Measurements from ENCODE around the gene PXK. TPM values are rescaled to one million over a fixed set of nuclear protein-coding genes. Genes with fewer than 3 reads are reported as not detected.

Gene PXK
- total RNA-seq, 2 donors from 2014 or later, result 16.0 to 22.0 TPM

DNA sequence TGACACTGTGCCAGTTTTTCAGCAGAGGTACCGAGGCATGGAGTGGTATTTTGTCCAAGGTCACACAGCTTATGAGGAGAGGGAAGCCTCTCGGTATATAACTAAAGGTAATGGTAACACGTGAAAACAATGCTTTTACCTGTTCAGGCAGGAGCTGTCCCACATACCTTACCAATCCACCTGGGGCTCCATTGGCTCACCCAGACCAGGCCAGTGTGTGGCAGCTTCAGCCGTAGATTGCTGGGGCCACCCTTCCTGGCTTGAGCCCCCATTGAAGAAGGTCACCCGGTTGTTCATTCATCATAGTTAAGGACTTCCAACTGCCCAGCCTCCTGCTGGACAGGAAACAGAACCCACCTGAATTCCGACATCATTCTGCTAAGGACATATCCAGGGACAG, 35.8 kb upstream of the PXK start:
- no peak overlapping the region for H3K27ac ChIP-seq (ENCODE audit: low read depth, low read length)
- no peak for DNase-seq
- H3K9ac ChIP-seq (ENCODE audit: extremely low read depth, low read length, poor library complexity, severe bottlenecking), result no peak overlapping the region
- H3K36me3 Mint-ChIP-seq (ENCODE audit: low read depth), result peaks cover 20% of the 10 kb centered on the region
- no peaks in the 10 kb centered on the region for H3K4me1 ChIP-seq (ENCODE audit: control insufficient read depth, insufficient read depth, low read length)
- H3K4me1 Mint-ChIP-seq, result peaks cover 3% of the 10 kb centered on the region
- no peaks in the 10 kb centered on the region for H3K27me3 ChIP-seq (ENCODE audit: control insufficient read depth, insufficient read depth, low read length, poor library complexity, severe bottlenecking)
- no peaks in the 10 kb centered on the region for H3K36me3 ChIP-seq (ENCODE audit: control insufficient read depth, insufficient read depth, low read length)
- peaks cover 9% of the 10 kb centered on the region for H3K27me3 Mint-ChIP-seq (ENCODE audit: insufficient read depth)
- 91% methylated on average over 5 to 6 of the region's 6 CpGs for WGBS, 2 experiments (ENCODE audit: insufficient coverage in 1 of 2, insufficient read length in 1 of 2)
- H3K27ac Mint-ChIP-seq, result no peak overlapping the region
- H3K4me3 Mint-ChIP-seq, result no peak overlapping the region
- H3K9me3 ChIP-seq (ENCODE audit: control insufficient read depth, low read length), result no peaks in the 10 kb centered on the region
- H3K4me3 ChIP-seq (ENCODE audit: low read length), result no peak overlapping the region
- peaks cover 7% of the 10 kb centered on the region for H3K9me3 Mint-ChIP-seq
- TF ChIP-seq, protein P1, sequence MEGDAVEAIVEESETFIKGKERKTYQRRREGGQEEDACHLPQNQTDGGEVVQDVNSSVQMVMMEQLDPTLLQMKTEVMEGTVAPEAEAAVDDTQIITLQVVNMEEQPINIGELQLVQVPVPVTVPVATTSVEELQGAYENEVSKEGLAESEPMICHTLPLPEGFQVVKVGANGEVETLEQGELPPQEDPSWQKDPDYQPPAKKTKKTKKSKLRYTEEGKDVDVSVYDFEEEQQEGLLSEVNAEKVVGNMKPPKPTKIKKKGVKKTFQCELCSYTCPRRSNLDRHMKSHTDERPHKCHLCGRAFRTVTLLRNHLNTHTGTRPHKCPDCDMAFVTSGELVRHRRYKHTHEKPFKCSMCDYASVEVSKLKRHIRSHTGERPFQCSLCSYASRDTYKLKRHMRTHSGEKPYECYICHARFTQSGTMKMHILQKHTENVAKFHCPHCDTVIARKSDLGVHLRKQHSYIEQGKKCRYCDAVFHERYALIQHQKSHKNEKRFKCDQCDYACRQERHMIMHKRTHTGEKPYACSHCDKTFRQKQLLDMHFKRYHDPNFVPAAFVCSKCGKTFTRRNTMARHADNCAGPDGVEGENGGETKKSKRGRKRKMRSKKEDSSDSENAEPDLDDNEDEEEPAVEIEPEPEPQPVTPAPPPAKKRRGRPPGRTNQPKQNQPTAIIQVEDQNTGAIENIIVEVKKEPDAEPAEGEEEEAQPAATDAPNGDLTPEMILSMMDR (conservative IDR thresholded peaks at IDR 0.05), result no peak

DNA sequence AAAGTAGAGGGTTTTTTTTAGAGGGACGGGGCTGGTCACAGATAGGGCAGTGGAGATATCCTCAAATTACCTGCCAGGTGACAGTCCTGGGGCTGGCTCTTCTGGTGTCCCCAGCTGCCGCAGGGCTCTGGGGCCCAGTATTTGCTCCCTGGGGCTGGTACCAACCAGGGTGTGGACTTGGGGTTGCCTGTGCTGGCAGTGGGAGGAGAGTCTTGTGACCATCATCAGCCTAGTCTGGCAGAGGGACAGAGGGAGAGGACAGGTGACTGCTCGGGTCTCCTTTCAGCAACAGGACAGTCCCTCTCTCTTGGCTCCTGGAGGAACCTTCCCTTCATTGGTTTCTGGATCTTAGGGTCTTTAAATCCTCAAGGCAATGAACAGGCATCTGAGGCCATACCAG, 34.5 kb upstream of the PXK start:
- peaks cover 3% of the 10 kb centered on the region for H3K4me1 Mint-ChIP-seq
- H3K27me3 Mint-ChIP-seq (ENCODE audit: insufficient read depth), result peaks cover 18% of the 10 kb centered on the region
- no peak overlapping the region for H3K27ac ChIP-seq (ENCODE audit: low read depth, low read length)
- H3K9ac ChIP-seq (ENCODE audit: extremely low read depth, low read length, poor library complexity, severe bottlenecking), result no peak overlapping the region
- peak; percentile 43 for DNase-seq
- H3K36me3 Mint-ChIP-seq (ENCODE audit: low read depth), result peaks cover 10% of the 10 kb centered on the region
- no peak overlapping the region for H3K4me3 Mint-ChIP-seq
- no peaks in the 10 kb centered on the region for H3K36me3 ChIP-seq (ENCODE audit: control insufficient read depth, insufficient read depth, low read length)
- no peak overlapping the region for H3K27ac Mint-ChIP-seq
- H3K9me3 Mint-ChIP-seq, result peaks cover 2% of the 10 kb centered on the region
- H3K27me3 ChIP-seq (ENCODE audit: control insufficient read depth, insufficient read depth, low read length, poor library complexity, severe bottlenecking), result peaks cover 11% of the 10 kb centered on the region
- 56 to 77% methylated on average over 1 to 3 of the region's 3 CpGs for WGBS, 2 experiments (ENCODE audit: insufficient coverage in 1 of 2, insufficient read length in 1 of 2)
- TF ChIP-seq, protein P1 (conservative IDR thresholded peaks at IDR 0.05), result no peak
- no peaks in the 10 kb centered on the region for H3K9me3 ChIP-seq (ENCODE audit: control insufficient read depth, low read length)
- no peak overlapping the region for H3K4me3 ChIP-seq (ENCODE audit: low read length)
- H3K4me1 ChIP-seq (ENCODE audit: control insufficient read depth, insufficient read depth, low read length), result no peaks in the 10 kb centered on the region

DNA sequence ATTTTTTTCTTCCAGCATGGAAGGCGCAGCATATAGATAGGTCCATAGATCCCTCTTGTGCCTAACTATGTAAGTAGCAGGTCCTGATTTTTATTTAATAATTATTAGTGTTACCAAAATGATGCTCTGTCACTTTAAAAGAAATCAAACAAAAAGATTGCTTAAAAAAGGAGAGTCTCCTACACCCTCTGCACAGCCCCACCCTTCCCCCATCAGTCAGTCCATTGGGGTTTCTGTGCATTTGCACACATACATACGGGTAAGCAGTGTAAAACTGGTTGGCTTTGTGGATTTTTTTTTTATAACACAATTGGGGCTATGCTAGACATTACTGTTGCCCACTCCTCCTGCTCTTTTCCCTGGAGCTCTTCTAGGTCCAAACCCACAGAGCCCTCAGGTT, 33.6 kb upstream of the PXK start:
- Mint-ChIP-seq H3K36me3 (ENCODE audit: low read depth) (peaks cover 1% of the 10 kb centered on the region), H3K27me3 (ENCODE audit: insufficient read depth) (peaks cover 21% of the 10 kb centered on the region), H3K9me3 (peaks cover under 1% of the 10 kb centered on the region), H3K4me1 (peaks cover 3% of the 10 kb centered on the region), H3K4me3 (no peak overlapping the region), H3K27ac (no peak overlapping the region)
- Histone ChIP-seq H3K4me1 (ENCODE audit: control insufficient read depth, insufficient read depth, low read length) (no peaks in the 10 kb centered on the region), H3K9ac (ENCODE audit: extremely low read depth, low read length, poor library complexity, severe bottlenecking) (no peak overlapping the region), H3K27me3 (ENCODE audit: control insufficient read depth, insufficient read depth, low read length, poor library complexity, severe bottlenecking) (peaks cover 11% of the 10 kb centered on the region), H3K36me3 (ENCODE audit: control insufficient read depth, insufficient read depth, low read length) (no peaks in the 10 kb centered on the region), H3K4me3 (ENCODE audit: low read length) (no peak overlapping the region), H3K27ac (ENCODE audit: low read depth, low read length) (no peak overlapping the region), H3K9me3 (ENCODE audit: control insufficient read depth, low read length) (no peaks in the 10 kb centered on the region)
- TF ChIP-seq, protein P1 (conservative IDR thresholded peaks at IDR 0.05), result no peak
- 90 to 100% methylated on average over 1 of the region's 2 CpGs for WGBS, 2 experiments (ENCODE audit: insufficient coverage in 1 of 2, insufficient read length in 1 of 2)
- no peak for DNase-seq

All from endodermal cell (in vitro differentiated cells).